PC-3 (cell line): ENCODE measurements around the gene LRRC75B. TPM values are rescaled to one million over a fixed set of nuclear protein-coding genes. Genes with fewer than 3 reads are reported as not detected.

Experiments used
- ATAC-seq: fragments of 200-7000 bp; cut with Tn5 transposase; 2 replicates; pipeline ENCODE4 v1.9.1; 2020; ENCODE audit warnings: mild to moderate bottlenecking, moderate library complexity
- BruUV-seq: library from RNA; stranded (reverse); fragments of 400-500 nt; replicated peaks from 2 replicates; lab custom pipeline; 2021; lab: Mats Ljungman, UMichigan
- CTCF ChIA-PET: fragments of 300-600 bp; sonication (Branson Sonifier 250); formaldehyde crosslinking; loops from one replicate; lab custom pipeline; 2022; ENCODE audit warnings: antibody characterized with exemption; lab: Charles Lee
- POLR2A ChIA-PET: fragments of 300-600 bp; sonication (Branson Sonifier 250); formaldehyde crosslinking; loops from one replicate; lab custom pipeline; 2022; ENCODE audit warnings: antibody characterized with exemption; ENCODE audit not compliant: unreplicated experiment; lab: Charles Lee
- DNase-seq: peaks from one replicate; pipeline ENCODE4 v3.0.0-alpha.2; 2015
- H2AFZ ChIP-seq: fragments of 300-600 bp; sonication (generic); 2 replicates; pipeline ENCODE4 v1.6.0; 2016; ENCODE audit warnings: antibody characterized with exemption, low read length
- H3F3A ChIP-seq: fragments of 300-600 bp; sonication (generic); one replicate; pipeline ENCODE4 v1.6.0; 2017; ENCODE audit warnings: antibody characterized with exemption, low read length, control low read depth, mild to moderate bottlenecking; ENCODE audit not compliant: unreplicated experiment
- H3K27ac ChIP-seq: fragments of 300-600 bp; sonication (generic); 2 replicates; pipeline ENCODE4 v1.5.1; 2016; ENCODE audit warnings: mild to moderate bottlenecking, low read length
- H3K27me3 ChIP-seq: fragments of 300-600 bp; sonication (generic); 2 replicates; pipeline ENCODE4 v1.6.1; 2016; ENCODE audit warnings: low read length, mixed read lengths
- H3K36me3 ChIP-seq: fragments of 300-600 bp; sonication (generic); 2 replicates; pipeline ENCODE4 v1.6.1; 2016; ENCODE audit warnings: low read depth, mixed run types, low read length, mixed read lengths
- H3K4me1 ChIP-seq: fragments of 300-600 bp; sonication (generic); 2 replicates; pipeline ENCODE4 v1.5.1; 2016; ENCODE audit warnings: low read length; ENCODE audit not compliant: insufficient read depth
- H3K4me2 ChIP-seq: fragments of 300-600 bp; sonication (generic); 2 replicates; pipeline ENCODE4 v1.6.0; 2016; ENCODE audit warnings: low read length
- H3K4me3 ChIP-seq: fragments of 300-600 bp; sonication (generic); 2 replicates; pipeline ENCODE4 v1.5.1; 2016; ENCODE audit warnings: mild to moderate bottlenecking, low read length, mixed read lengths
- H3K79me2 ChIP-seq: fragments of 300-600 bp; sonication (generic); 2 replicates; pipeline ENCODE4 v1.6.1; 2017; ENCODE audit warnings: low read length, mixed read lengths
- H3K9ac ChIP-seq: fragments of 300-600 bp; sonication (generic); 2 replicates; pipeline ENCODE4 v1.6.0; 2016; ENCODE audit warnings: mild to moderate bottlenecking, low read length
- H3K9me2 ChIP-seq: fragments of 300-600 bp; sonication (generic); replicated peaks from 2 replicates; pipeline ENCODE4 v1.6.1; 2016; ENCODE audit warnings: mixed run types, low read length, mixed read lengths
- H3K9me3 ChIP-seq: fragments of 300-600 bp; sonication (generic); 2 replicates; pipeline ENCODE4 v1.6.1; 2016; ENCODE audit warnings: low read length, mixed read lengths
- H4K20me1 ChIP-seq: fragments of 300-600 bp; sonication (generic); 2 replicates; pipeline ENCODE4 v1.6.1; 2016; ENCODE audit warnings: low read length, mixed read lengths
- EZH2 ChIP-seq: fragments of 300-600 bp; sonication (generic); IDR thresholded peaks from one replicate; pipeline ENCODE4 v1.6.1; 2017; ENCODE audit warnings: antibody characterized with exemption, mild to moderate bottlenecking, low read length; ENCODE audit not compliant: unreplicated experiment
- EZH2phosphoT487 ChIP-seq: fragments of 300-600 bp; sonication (generic); IDR thresholded peaks from 2 replicates; pipeline ENCODE4 v1.6.1; 2018; ENCODE audit warnings: mild to moderate bottlenecking, antibody characterized with exemption, low read length, borderline replicate concordance
- intact Hi-C: fragments of 100-400 bp; cut with micrococcal nuclease; formaldehyde crosslinking; loops from 2 replicates; pipeline ENCODE4 v1.9.0; 2023
- total RNA-seq: library from RNA; depleted of rRNA; stranded (reverse); fragments of >200 nt; gene quantifications from 2 replicates; pipeline ENCODE4 v1.2.3, GENCODE V29; 2014
- TF ChIP-seq, protein P1 (sequence below): fragments of 300-600 bp; sonication (generic); conservative IDR thresholded peaks from 2 replicates; pipeline ENCODE4 v1.5.1; 2017; ENCODE audit warnings: antibody characterized with exemption, low read depth, mild to moderate bottlenecking, low read length

The LRRC75B gene
- total RNA-seq, 1 experiment from 2014 or later, result 4.5 TPM

DNA sequence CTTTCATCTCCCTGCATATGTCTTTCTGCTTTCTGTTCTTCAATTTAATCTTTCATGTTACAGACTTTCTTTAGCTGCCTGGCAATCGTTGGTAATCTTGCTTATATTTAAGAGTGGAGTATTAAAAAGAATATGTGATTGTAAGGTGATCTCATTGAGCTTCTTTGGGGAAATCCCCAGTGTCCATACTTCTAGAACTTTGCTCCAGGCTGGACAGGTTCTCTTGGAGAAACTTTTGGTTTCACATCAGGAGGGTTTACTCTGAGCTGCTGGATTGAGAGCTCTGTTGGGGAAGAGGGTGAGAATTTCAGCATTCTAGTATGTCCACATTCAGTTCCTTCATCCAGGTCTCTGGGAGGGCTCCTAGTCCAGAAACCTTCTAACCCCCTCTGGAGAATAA is 16.1 kb downstream of the LRRC75B start:
- Histone ChIP-seq H3K79me2 (no peaks in the 10 kb centered on the region), H3K9me2 (no peaks in the 10 kb centered on the region), H3K9ac (no peak overlapping the region), H3K4me1 (peaks cover 11% of the 10 kb centered on the region), H3F3A (no peaks in the 10 kb centered on the region), H3K4me3 (no peak overlapping the region), H4K20me1 (0 out of 2 replicates have a peak, but pooled peaks cover 4% of the 10 kb centered on the region), H2AFZ (no peak overlapping the region), H3K36me3 (peaks cover 6% of the 10 kb centered on the region; the same call in 1 of the 2 replicates), H3K27me3 (no peaks in the 10 kb centered on the region), H3K9me3 (no peaks in the 10 kb centered on the region), H3K4me2 (no peak overlapping the region), H3K27ac (no peak overlapping the region)
- ChIA-PET POLR2A (no interaction called here), CTCF (no interaction called here)
- intact Hi-C loops, result loop anchor here (1.0 kb wide), 1 partner anchor 12 kb away; no protein-coding TSS in a partner anchor
- DNase-seq (no peak), ATAC-seq (no peak)
- BruUV-seq, result no TSS peak
- no peak for TF ChIP-seq EZH2

DNA sequence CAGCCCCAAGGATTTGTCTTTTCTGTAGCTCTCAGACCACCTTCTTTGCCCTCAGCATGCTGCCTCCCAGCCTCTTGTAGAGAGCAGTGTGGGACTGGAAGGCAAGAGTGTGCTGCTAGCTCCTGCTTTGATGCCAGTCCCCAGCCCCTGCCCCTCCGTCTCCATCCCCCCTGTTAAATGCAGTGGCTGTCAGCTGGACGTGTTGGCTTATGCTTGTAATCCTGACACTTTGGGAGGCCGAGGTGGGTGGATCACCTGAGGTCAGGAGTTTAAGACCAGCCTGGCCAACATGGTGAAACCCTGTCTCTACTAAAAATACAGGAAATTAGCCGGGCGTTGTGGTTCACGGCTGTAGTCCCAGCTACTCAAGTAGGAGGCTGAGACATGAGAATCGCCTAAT is 21.6 kb downstream of the LRRC75B start:
- ATAC-seq (no peak), DNase-seq (no peak)
- H3K9ac ChIP-seq, result no peak overlapping the region
- H3K36me3 ChIP-seq, result peaks cover 17% of the 10 kb centered on the region; the same call in 1 of the 2 replicates
- H4K20me1 ChIP-seq, result 0 out of 2 replicates have a peak, but pooled peaks cover 6% of the 10 kb centered on the region
- intact Hi-C loops, result no loop called here
- no peak overlapping the region for H2AFZ ChIP-seq
- H3K27me3 ChIP-seq, result no peaks in the 10 kb centered on the region
- no peaks in the 10 kb centered on the region for H3F3A ChIP-seq
- H3K4me3 ChIP-seq, result no peak overlapping the region
- ChIA-PET POLR2A (no interaction called here), CTCF (no interaction called here)
- no peaks in the 10 kb centered on the region for H3K9me3 ChIP-seq
- BruUV-seq, result no TSS peak
- peaks cover 14% of the 10 kb centered on the region for H3K79me2 ChIP-seq
- no peaks in the 10 kb centered on the region for H3K9me2 ChIP-seq
- no peaks in the 10 kb centered on the region for H3K4me1 ChIP-seq
- no peak for TF ChIP-seq EZH2
- TF ChIP-seq, protein P1, sequence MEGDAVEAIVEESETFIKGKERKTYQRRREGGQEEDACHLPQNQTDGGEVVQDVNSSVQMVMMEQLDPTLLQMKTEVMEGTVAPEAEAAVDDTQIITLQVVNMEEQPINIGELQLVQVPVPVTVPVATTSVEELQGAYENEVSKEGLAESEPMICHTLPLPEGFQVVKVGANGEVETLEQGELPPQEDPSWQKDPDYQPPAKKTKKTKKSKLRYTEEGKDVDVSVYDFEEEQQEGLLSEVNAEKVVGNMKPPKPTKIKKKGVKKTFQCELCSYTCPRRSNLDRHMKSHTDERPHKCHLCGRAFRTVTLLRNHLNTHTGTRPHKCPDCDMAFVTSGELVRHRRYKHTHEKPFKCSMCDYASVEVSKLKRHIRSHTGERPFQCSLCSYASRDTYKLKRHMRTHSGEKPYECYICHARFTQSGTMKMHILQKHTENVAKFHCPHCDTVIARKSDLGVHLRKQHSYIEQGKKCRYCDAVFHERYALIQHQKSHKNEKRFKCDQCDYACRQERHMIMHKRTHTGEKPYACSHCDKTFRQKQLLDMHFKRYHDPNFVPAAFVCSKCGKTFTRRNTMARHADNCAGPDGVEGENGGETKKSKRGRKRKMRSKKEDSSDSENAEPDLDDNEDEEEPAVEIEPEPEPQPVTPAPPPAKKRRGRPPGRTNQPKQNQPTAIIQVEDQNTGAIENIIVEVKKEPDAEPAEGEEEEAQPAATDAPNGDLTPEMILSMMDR, result no peak
- TF ChIP-seq EZH2phosphoT487, result no peak
- no peak overlapping the region for H3K27ac ChIP-seq
- no peak overlapping the region for H3K4me2 ChIP-seq

DNA sequence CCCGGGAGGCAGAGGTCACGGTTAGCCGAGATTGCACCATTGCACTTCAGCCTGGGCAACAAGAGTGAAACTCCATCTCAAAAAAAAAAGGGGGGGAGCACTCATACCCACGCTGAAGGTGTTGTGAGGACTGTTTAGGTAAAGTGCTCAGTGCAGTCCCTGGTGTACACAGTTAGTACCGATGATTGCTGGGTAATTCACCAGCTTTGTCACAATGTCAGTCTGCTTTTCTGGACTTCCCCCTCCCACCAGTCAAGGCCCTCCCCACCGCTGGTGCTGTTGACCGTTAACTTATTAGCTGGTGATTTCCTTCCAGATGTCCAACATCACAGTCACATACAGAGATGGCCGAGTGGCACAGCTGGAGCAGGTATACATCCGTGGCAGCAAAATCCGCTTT is 25.2 kb downstream of the LRRC75B start:
- CTCF ChIA-PET, result no interaction called here
- POLR2A ChIA-PET, result no interaction called here
- H3K27me3 ChIP-seq, result no peaks in the 10 kb centered on the region
- peaks cover 50% of the 10 kb centered on the region for H3K79me2 ChIP-seq
- TF ChIP-seq EZH2, result no peak
- TF ChIP-seq, protein P1, result no peak
- no peak for TF ChIP-seq EZH2phosphoT487
- peaks cover 31% of the 10 kb centered on the region; the same call in 1 of the 2 replicates for H4K20me1 ChIP-seq
- no peaks in the 10 kb centered on the region for H3K4me1 ChIP-seq
- no peaks in the 10 kb centered on the region for H3K9me2 ChIP-seq
- no TSS peak for BruUV-seq
- H3F3A ChIP-seq, result no peaks in the 10 kb centered on the region
- intact Hi-C loops, result no loop called here
- no peak overlapping the region for H2AFZ ChIP-seq
- no peak overlapping the region for H3K4me3 ChIP-seq
- no peak overlapping the region for H3K9ac ChIP-seq
- DNase-seq (no peak), ATAC-seq (no peak)
- H3K36me3 ChIP-seq, result peaks cover 26% of the 10 kb centered on the region; the same call in 1 of the 2 replicates
- no peak overlapping the region for H3K27ac ChIP-seq
- no peaks in the 10 kb centered on the region for H3K9me3 ChIP-seq
- no peak overlapping the region for H3K4me2 ChIP-seq
